AG04449 (cell line): Measurements from ENCODE around the gene CAVIN1.

ENCODE experiments used
- CTCF ChIA-PET: fragments of 350-600 bp; formaldehyde crosslinking; extraction: SDS; loops from one replicate; lab custom pipeline; 2021; ENCODE audit warnings: antibody characterized with exemption; lab: Yijun Ruan, JAX
- POLR2A ChIA-PET: fragments of 400-600, 350-600 bp; formaldehyde crosslinking; extraction: SDS; loops from one replicate; lab custom pipeline; 2020; ENCODE audit warnings: antibody characterized with exemption, inconsistent platforms; lab: Yijun Ruan, JAX
- DNase-seq: peaks from one replicate; pipeline ENCODE4 v3.0.0-alpha.2; 2010; ENCODE audit warnings: low read depth, low spot score
- H3K4me3 ChIP-seq: 2 replicates; pipeline ENCODE4 v1.5.1; 2011; ENCODE audit warnings: low read depth, mild to moderate bottlenecking, control low read depth, low read length
- TF ChIP-seq, protein P1 (sequence below): IDR thresholded peaks from one replicate; pipeline ENCODE4 v1.5.1; 2011; ENCODE audit warnings: mild to moderate bottlenecking, moderate library complexity, low read length, control low read depth, inconsistent platforms; ENCODE audit not compliant: insufficient read depth; ENCODE audit errors: missing control alignments

The CAVIN1 gene

DNA sequence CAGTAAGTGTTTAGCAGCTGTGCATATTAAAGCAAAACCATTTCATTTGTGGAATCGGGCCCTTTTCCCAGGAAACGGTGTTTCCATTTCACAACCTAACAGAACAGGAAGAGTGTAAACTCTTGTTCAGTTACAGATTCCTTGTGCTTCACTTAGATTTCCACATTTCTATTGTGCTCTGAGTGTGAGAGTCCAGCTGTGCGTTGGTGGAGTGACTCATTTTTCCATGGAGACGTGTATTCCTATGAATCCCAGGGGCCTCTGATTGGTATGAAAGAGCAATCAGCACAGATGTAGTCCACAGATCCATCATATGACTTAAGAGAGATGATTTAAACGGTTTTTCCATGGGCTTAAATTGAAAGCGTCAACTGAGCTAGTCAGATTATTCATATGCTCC, 13.3 kb upstream of the CAVIN1 start:
- ChIA-PET CTCF (interaction anchor here (1.2 to 2.0 kb wide), 4 partner anchors 24 to 113 kb away, joined by 3 to 5 read pairs (median 3); no protein-coding TSS in a partner anchor), POLR2A (interaction anchor here (0.6 to 2.9 kb wide), 3 partner anchors 14 to 685 kb away, joined by 3 to 14 read pairs (median 7); partner anchors contain the start of gene CAVIN1)
- no peak overlapping the region for H3K4me3 ChIP-seq
- peak; percentile 89 for DNase-seq
- TF ChIP-seq, protein P1, sequence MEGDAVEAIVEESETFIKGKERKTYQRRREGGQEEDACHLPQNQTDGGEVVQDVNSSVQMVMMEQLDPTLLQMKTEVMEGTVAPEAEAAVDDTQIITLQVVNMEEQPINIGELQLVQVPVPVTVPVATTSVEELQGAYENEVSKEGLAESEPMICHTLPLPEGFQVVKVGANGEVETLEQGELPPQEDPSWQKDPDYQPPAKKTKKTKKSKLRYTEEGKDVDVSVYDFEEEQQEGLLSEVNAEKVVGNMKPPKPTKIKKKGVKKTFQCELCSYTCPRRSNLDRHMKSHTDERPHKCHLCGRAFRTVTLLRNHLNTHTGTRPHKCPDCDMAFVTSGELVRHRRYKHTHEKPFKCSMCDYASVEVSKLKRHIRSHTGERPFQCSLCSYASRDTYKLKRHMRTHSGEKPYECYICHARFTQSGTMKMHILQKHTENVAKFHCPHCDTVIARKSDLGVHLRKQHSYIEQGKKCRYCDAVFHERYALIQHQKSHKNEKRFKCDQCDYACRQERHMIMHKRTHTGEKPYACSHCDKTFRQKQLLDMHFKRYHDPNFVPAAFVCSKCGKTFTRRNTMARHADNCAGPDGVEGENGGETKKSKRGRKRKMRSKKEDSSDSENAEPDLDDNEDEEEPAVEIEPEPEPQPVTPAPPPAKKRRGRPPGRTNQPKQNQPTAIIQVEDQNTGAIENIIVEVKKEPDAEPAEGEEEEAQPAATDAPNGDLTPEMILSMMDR, result no peak

GRCh38 chr17:42431758-42432161, 8.7 kb upstream of the CAVIN1 start:
- TF ChIP-seq, protein P1, result no peak
- POLR2A ChIA-PET, result interaction anchor here (1.2 kb wide), 1 partner anchor 9 kb away, joined by 4 read pairs; the partner anchor contains the start of gene CAVIN1
- CTCF ChIA-PET, result interaction anchor here (0.6 to 4.5 kb wide), 8 partner anchors 8 to 87 kb away, joined by 3 to 23 read pairs (median 6); no protein-coding TSS in a partner anchor
- DNase-seq, result no peak
- H3K4me3 ChIP-seq, result no peak overlapping the region

DNA sequence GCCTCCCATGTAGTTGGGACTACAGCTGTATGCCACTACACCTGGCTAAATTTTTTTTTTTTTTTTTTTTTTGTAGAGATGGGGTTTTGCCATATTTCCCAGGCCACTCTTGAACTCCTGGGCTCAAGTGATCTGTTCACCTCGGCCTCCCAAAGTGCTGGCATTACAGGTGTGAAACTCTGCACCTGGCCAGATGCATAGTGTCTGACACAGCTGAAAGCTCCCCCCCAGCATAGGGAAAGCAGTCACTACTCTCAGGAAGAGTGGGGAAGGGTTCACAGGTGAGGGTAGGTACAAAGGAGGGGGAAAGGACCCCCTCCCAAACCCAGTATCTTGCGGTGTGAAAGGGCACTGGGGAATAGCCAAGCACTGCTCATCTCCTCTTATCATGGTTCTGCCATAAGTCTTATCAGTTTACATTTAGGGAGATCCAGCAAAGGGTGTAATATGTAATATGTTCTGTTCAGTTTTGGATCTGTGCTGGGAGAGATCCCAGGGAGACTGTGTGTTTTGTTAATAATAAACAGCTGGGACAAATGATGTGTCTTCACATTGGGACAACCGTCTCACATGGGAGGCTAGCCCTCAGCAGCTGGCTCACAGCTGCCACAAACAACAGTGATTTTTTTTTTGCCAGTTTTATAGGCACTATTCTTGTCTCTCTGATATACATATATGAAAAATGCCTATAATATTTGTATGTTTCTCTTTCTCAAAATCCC, 6.8 kb upstream of the CAVIN1 start:
- TF ChIP-seq, protein P1, result no peak
- ChIA-PET CTCF (interaction anchor here (1.7 to 4.5 kb wide), 7 partner anchors 10 to 108 kb away, joined by 5 to 23 read pairs (median 9); no protein-coding TSS in a partner anchor), POLR2A (no interaction called here)

GRCh38 chr17:42428141-42428944, 5.3 kb upstream of the CAVIN1 start:
- DNase-seq, result peak; percentile 98
- H3K4me3 ChIP-seq, result no peak overlapping the region
- CTCF ChIA-PET, result interaction anchor here (0.7 to 4.5 kb wide), 7 partner anchors 11 to 107 kb away, joined by 3 to 23 read pairs (median 6); no protein-coding TSS in a partner anchor
- POLR2A ChIA-PET, result interaction anchor here (0.6 to 0.9 kb wide), 6 partner anchors 8 to 99 kb away, joined by 3 to 4 read pairs (median 3); no protein-coding TSS in a partner anchor
- TF ChIP-seq, protein P1, result peak; percentile 79

More for the DNA sequence above, 6.8 kb upstream of the CAVIN1 start:
- H3K4me3 ChIP-seq, result no peak overlapping the region
- no peak for DNase-seq

GRCh38 chr17:42424991-42425610, 2.0 kb upstream of the CAVIN1 start:
- ChIA-PET POLR2A (interaction anchor here (0.6 to 1.6 kb wide), 3 partner anchors 10 to 136 kb away, joined by 3 to 6 read pairs (median 4); no protein-coding TSS in a partner anchor), CTCF (no interaction called here)
- DNase-seq, result no peak
- TF ChIP-seq, protein P1, result no peak
- no peak overlapping the region for H3K4me3 ChIP-seq
